Measurements from ENCODE around the gene SERINC3.

Gene SERINC3

DNA sequence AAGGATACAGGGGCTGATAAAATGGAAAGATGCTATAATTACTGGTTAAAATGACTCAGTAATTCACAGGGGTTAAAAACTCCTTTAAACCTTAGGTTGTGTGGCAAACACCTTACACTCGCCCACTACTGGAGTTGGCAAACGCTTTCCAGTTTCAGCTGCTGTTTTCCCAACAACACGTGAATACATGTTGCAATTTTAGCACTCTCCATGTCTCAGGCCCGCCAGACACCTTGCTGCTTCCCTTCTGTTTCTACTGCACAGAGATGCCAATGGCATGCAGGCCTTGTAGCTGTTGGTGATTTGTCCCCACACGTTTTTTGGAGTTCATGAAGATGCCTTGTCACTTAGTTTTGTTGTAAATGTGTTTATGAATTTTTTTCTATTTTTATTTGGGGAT, 51.5 kb downstream of the SERINC3 start:
- no peak overlapping the region for H3K4me3 ChIP-seq (ENCODE audit: low read depth, low read length)
- TF ChIP-seq, protein P1, sequence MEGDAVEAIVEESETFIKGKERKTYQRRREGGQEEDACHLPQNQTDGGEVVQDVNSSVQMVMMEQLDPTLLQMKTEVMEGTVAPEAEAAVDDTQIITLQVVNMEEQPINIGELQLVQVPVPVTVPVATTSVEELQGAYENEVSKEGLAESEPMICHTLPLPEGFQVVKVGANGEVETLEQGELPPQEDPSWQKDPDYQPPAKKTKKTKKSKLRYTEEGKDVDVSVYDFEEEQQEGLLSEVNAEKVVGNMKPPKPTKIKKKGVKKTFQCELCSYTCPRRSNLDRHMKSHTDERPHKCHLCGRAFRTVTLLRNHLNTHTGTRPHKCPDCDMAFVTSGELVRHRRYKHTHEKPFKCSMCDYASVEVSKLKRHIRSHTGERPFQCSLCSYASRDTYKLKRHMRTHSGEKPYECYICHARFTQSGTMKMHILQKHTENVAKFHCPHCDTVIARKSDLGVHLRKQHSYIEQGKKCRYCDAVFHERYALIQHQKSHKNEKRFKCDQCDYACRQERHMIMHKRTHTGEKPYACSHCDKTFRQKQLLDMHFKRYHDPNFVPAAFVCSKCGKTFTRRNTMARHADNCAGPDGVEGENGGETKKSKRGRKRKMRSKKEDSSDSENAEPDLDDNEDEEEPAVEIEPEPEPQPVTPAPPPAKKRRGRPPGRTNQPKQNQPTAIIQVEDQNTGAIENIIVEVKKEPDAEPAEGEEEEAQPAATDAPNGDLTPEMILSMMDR (conservative IDR thresholded peaks at IDR 0.05; ENCODE audit: low read depth, low read length): no peak
- DNase-seq (ENCODE audit: low read depth): no peak

- DNase-seq (ENCODE audit: low read depth): no peak
- TF ChIP-seq, protein P1 (conservative IDR thresholded peaks at IDR 0.05; ENCODE audit: low read depth, low read length): no peak
- H3K4me3 ChIP-seq (ENCODE audit: low read depth, low read length): no peak overlapping the region
These were observed 53.7 kb downstream of the SERINC3 start for GRCh38 chr20:44468044-44468782.

GRCh38 chr20:44467289-44467883, 54.5 kb downstream of the SERINC3 start:
- H3K4me3 ChIP-seq (ENCODE audit: low read depth, low read length): no peak overlapping the region
- DNase-seq (ENCODE audit: low read depth): peak; percentile 89
- TF ChIP-seq, protein P1 (conservative IDR thresholded peaks at IDR 0.05; ENCODE audit: low read depth, low read length): no peak

- no peak for DNase-seq (ENCODE audit: low read depth)
- TF ChIP-seq, protein P1 (conservative IDR thresholded peaks at IDR 0.05; ENCODE audit: low read depth, low read length): no peak
- no peak overlapping the region for H3K4me3 ChIP-seq (ENCODE audit: low read depth, low read length)
These were observed 56.8 kb downstream of the SERINC3 start for GRCh38 chr20:44465001-44465560.

DNA sequence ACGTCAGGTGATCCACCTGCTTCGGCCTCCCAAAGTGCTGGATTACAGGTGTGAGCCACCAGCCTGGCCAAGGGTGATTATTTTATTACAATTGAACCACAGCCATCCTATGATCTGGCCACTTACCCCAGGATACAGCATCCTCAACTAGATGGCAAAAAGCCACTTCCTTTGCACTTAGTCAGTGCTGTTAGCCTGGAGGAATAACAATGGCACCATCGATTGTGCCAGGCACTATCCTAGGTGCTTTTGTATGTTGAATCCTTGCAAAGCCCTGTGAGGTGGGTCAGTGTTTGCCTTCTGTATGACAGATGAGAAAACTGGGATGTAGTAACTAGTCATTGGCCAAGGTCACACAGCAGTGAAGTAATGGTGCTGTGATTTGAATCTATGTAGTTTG, 57.4 kb downstream of the SERINC3 start:
- no peak overlapping the region for H3K4me3 ChIP-seq (ENCODE audit: low read depth, low read length)
- TF ChIP-seq, protein P1 (conservative IDR thresholded peaks at IDR 0.05; ENCODE audit: low read depth, low read length): no peak
- no peak for DNase-seq (ENCODE audit: low read depth)

DNA sequence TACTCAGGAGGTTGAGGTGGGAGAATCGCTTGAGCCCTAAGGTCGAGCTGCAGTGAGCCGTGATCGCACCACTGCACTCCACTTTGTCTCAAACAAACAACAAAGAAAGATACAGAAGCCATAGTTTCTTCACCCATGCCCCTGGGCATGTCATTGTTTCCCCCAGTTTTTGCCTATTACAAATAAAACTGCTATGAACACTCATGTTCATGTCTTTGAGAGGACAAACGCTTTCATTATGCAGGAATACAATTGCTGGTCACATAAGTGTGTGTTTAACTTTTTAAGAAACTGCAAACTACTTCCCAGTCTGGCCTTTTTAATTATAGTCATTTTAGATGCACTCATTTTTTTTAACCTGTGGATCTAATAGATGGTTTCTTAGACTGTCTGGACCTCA, 58.4 kb downstream of the SERINC3 start:
- no peak overlapping the region for H3K4me3 ChIP-seq (ENCODE audit: low read depth, low read length)
- DNase-seq (ENCODE audit: low read depth): no peak
- TF ChIP-seq, protein P1 (conservative IDR thresholded peaks at IDR 0.05; ENCODE audit: low read depth, low read length): no peak
